PFSK-1 (cell line): ENCODE data around the gene FLNC.

ENCODE experiments used
- FOXP2 ChIP-seq: optimal IDR thresholded peaks from 2 replicates; pipeline ENCODE3; 2011; ENCODE audit warnings: borderline replicate concordance, control low read depth, inconsistent platforms; ENCODE audit not compliant: insufficient read depth; ENCODE audit errors: extremely low read length, extremely low read depth
- POLR2AphosphoS5 ChIP-seq: IDR thresholded peaks from 2 replicates; pipeline ENCODE4 v1.6.1; 2012; ENCODE audit warnings: low read depth, mild to moderate bottlenecking, control low read depth, low read length, moderate library complexity
- REST ChIP-seq, 2 experiments: IDR thresholded peaks; 2 replicates each; pipeline versions ENCODE4 v1.6.1 to v1.8.0; 2011 to 2012; ENCODE audit warnings: low read depth in 2 of 2, low read length in 2 of 2, control low read depth in 1 of 2, inconsistent platforms in 1 of 2, mild to moderate bottlenecking in 1 of 2, moderate library complexity in 1 of 2; ENCODE audit not compliant: insufficient read depth in 1 of 2
- SIN3A ChIP-seq: IDR thresholded peaks from 2 replicates; pipeline ENCODE4 v1.6.1; 2012; ENCODE audit warnings: mild to moderate bottlenecking, low read length, moderate library complexity, borderline replicate concordance; ENCODE audit not compliant: insufficient read depth
- TAF1 ChIP-seq: IDR thresholded peaks from 2 replicates; pipeline ENCODE4 v1.6.1; 2012; ENCODE audit warnings: low read length, control low read depth, borderline replicate concordance; ENCODE audit not compliant: insufficient read depth

- no peak for TF ChIP-seq POLR2AphosphoS5
- no peak for TF ChIP-seq REST (IDR thresholded peaks at IDR 0.05; ENCODE audit: insufficient read depth in 1 of 2, low read depth in 2 of 2, low read length in 2 of 2)
- TF ChIP-seq TAF1, result no peak
- TF ChIP-seq FOXP2, result peak; percentile 44
- TF ChIP-seq SIN3A, result no peak
Observed at GRCh38 chr7:128879939-128880746, 49.9 kb downstream of the FLNC start.
